Prostate gland (tissue), 2 donors: ENCODE measurements around the gene MIB2. TPM values are rescaled to one million over a fixed set of nuclear protein-coding genes. Genes with fewer than 3 reads are reported as not detected.

Source experiments
- DNase-seq: peaks from one replicate; pipeline ENCODE4 v3.0.0-alpha.2; 2019; ENCODE audit warnings: low spot score
- H3K27ac ChIP-seq, 2 donors: fragments of 200-600 bp; sonication (generic); 2 replicates each; pipeline ENCODE4 v1.5.1; 2017 to 2019
- H3K27me3 ChIP-seq: fragments of 200-600 bp; sonication (generic); replicated peaks from 2 replicates; pipeline ENCODE4 v1.5.1; 2019; ENCODE audit not compliant: insufficient read depth
- H3K36me3 ChIP-seq, 2 donors: fragments of 200-600 bp; sonication (generic); 1 replicate in 1 of 2; 2 replicates in 1 of 2; pipeline versions ENCODE4 v1.5.1 to v1.8.1; 2017 to 2019
- H3K4me1 ChIP-seq: fragments of 200-600 bp; sonication (generic); replicated peaks from 2 replicates; pipeline ENCODE4 v1.5.1; 2019
- H3K4me3 ChIP-seq, 2 donors: fragments of 200-600 bp; sonication (generic); 2 replicates each; pipeline ENCODE4 v1.5.1; 2017 to 2019
- H3K9me3 ChIP-seq: fragments of 200-600 bp; sonication (generic); 2 replicates; pipeline ENCODE4 v1.5.1; 2017
- CTCF ChIP-seq, 4 experiments: fragments of 200-600 bp in 2 of 4; fragments of 450-650 bp in 2 of 4; sonication (generic) in 2 of 4; IDR thresholded peaks; 1 replicate in 3 of 4; 2 replicates in 1 of 4; pipeline ENCODE4 v1.5.1; 2016 to 2019; ENCODE audit warnings: antibody characterized with exemption in 4 of 4, mild to moderate bottlenecking in 2 of 4, moderate library complexity in 2 of 4
- POLR2A ChIP-seq: fragments of 450-650 bp; IDR thresholded peaks from one replicate; pipeline ENCODE4 v1.6.1; 2016; ENCODE audit warnings: antibody characterized with exemption, mild to moderate bottlenecking
- POLR2AphosphoS5 ChIP-seq: sonication (generic); formaldehyde crosslinking; IDR thresholded peaks from one replicate; pipeline ENCODE4 v1.6.1; 2017; ENCODE audit warnings: antibody characterized with exemption
- WGBS: methylation state at CpG from one replicate; pipeline ENCODE4 v1.1.5; 2018; 5-methylcytosine and 5-hydroxymethylcytosine counted together
- intact Hi-C: fragments of 100-400 bp; cut with DNase I; formaldehyde crosslinking; loops from one replicate; pipeline ENCODE4 v1.14.2; 2022
- total RNA-seq, 2 donors: library from RNA; depleted of rRNA; stranded (reverse); fragments of >200 nt; gene quantifications; one replicate each; pipeline ENCODE4 v1.1.0, GENCODE V29; 2016

Gene MIB2
- total RNA-seq, 2 donors from 2014 or later: 60.6 to 152 TPM

GRCh38 chr1:1622010-1622787 lies 6.9 kb downstream of the MIB2 start:
- Histone ChIP-seq H3K27ac (no peak overlapping the region), H3K4me3 (no peak overlapping the region), H3K4me1 (peaks cover 3% of the 10 kb centered on the region), H3K27me3 (no peaks in the 10 kb centered on the region), H3K36me3 (no peaks in the 10 kb centered on the region), H3K9me3 (no peaks in the 10 kb centered on the region)
- WGBS: 80% methylated on average over 21 of the region's 21 CpGs
- TF ChIP-seq POLR2A: no peak
- no peak for TF ChIP-seq POLR2AphosphoS5
- no peak for TF ChIP-seq CTCF (IDR thresholded peaks at IDR 0.05)
- intact Hi-C loops: loop anchor here (10.0 kb wide), 1 partner anchor 53 kb away; no protein-coding TSS in a partner anchor
- DNase-seq: no peak

DNA sequence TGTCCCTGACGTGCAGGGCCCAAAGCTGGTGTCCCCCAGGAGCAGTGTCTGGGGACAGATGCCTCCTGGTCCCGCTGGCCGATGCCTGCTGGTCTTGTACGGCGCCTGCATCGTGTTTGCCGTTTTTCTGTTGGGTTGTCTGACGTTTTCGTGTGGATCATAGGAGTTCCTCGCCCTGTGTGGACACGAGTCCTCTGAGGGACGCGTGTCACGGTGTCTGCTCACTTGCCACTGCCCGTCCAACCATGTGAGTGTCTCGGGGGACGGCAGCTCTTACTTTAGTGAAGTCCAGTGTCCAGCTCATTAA lies 7.4 kb downstream of the MIB2 start:
- Histone ChIP-seq H3K4me3 (no peak overlapping the region), H3K9me3 (no peaks in the 10 kb centered on the region), H3K27ac (no peak overlapping the region), H3K36me3 (no peaks in the 10 kb centered on the region), H3K4me1 (no peaks in the 10 kb centered on the region), H3K27me3 (no peaks in the 10 kb centered on the region)
- intact Hi-C loops: loop anchor here (10.0 kb wide), 1 partner anchor 52 kb away; no protein-coding TSS in a partner anchor
- DNase-seq: no peak
- TF ChIP-seq CTCF (IDR thresholded peaks at IDR 0.05) (no peak), POLR2AphosphoS5 (no peak), POLR2A (no peak)
- WGBS: 90% methylated on average over 17 of the region's 17 CpGs

DNA sequence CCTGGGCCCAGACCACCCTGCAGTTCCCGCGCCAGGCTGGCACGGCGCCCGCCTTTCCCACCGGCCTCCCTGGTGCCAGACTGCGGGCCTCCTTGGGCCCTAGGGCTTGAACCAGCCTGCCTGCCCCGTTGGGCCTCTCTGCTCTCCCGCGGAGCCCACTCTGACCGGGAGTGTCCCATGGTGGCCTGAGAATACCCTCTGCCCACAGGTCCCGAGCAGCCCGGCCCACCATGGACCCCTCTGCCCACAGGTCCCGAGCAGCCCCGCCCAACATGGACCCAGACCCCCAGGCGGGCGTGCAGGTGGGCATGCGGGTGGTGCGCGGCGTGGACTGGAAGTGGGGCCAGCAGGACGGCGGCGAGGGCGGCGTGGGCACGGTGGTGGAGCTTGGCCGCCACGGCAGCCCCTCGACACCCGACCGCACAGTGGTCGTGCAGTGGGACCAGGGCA lies 7.9 kb downstream of the MIB2 start:
- TF ChIP-seq CTCF (IDR thresholded peaks at IDR 0.05): no peak
- no peak for TF ChIP-seq POLR2A
- TF ChIP-seq POLR2AphosphoS5: no peak
- no peak for DNase-seq
- WGBS: 94% methylated on average over 11 of the region's 33 CpGs
- H3K9me3 ChIP-seq: no peaks in the 10 kb centered on the region
- no peaks in the 10 kb centered on the region for H3K4me1 ChIP-seq
- H3K36me3 ChIP-seq: no peaks in the 10 kb centered on the region
- intact Hi-C loops: loop anchor here (10.0 kb wide), 1 partner anchor 52 kb away; no protein-coding TSS in a partner anchor
- no peak overlapping the region for H3K27ac ChIP-seq
- H3K4me3 ChIP-seq: no peak overlapping the region
- no peaks in the 10 kb centered on the region for H3K27me3 ChIP-seq

GRCh38 chr1:1623631-1624442 lies 8.5 kb downstream of the MIB2 start:
- Histone ChIP-seq H3K9me3 (no peaks in the 10 kb centered on the region), H3K36me3 (no peaks in the 10 kb centered on the region), H3K4me1 (no peaks in the 10 kb centered on the region), H3K27ac (no peak overlapping the region), H3K27me3 (no peaks in the 10 kb centered on the region), H3K4me3 (no peak overlapping the region)
- no peak for TF ChIP-seq POLR2AphosphoS5
- TF ChIP-seq CTCF (IDR thresholded peaks at IDR 0.05): no peak
- intact Hi-C loops: loop anchor here (10.0 kb wide), 1 partner anchor 51 kb away; no protein-coding TSS in a partner anchor
- no peak for DNase-seq
- WGBS: 92% methylated on average over 39 of the region's 51 CpGs
